Esophagus muscularis mucosa (tissue), 4 donors: Measurements from ENCODE around the gene DDX41. TPM values are rescaled to one million over a fixed set of nuclear protein-coding genes. Genes with fewer than 3 reads are reported as not detected.
A peak's percentile ranks its signal among the peaks of the same experiment; 100 is the strongest.

Source experiments
- DNase-seq: peaks from one replicate; pipeline ENCODE4 v3.0.0-alpha.2; 2017; ENCODE audit errors: extremely low spot score
- H3K27ac ChIP-seq, 4 donors: fragments of 200-600 bp; sonication (generic); replicated peaks in 1 of 4; 1 replicate in 3 of 4; 2 replicates in 1 of 4; pipeline ENCODE4 v1.5.1; 2016 to 2019; ENCODE audit warnings: mild to moderate bottlenecking in 1 of 4
- H3K27me3 ChIP-seq, 4 donors: fragments of 200-600 bp; sonication (generic); one replicate each; pipeline versions ENCODE4 v1.5.1 to v1.6.0; 2016 to 2019
- H3K36me3 ChIP-seq, 4 donors: fragments of 200-600 bp; sonication (generic); one replicate each; pipeline ENCODE4 v1.5.1; 2016 to 2019
- H3K4me1 ChIP-seq, 4 donors: fragments of 200-600 bp; sonication (generic); one replicate each; pipeline ENCODE4 v1.5.1; 2016 to 2019
- H3K4me3 ChIP-seq, 4 donors: fragments of 200-600 bp; sonication (generic); 1 replicate in 2 of 4; 2 replicates in 2 of 4; pipeline ENCODE4 v1.5.1; 2016 to 2019; ENCODE audit warnings: mild to moderate bottlenecking in 4 of 4, moderate library complexity in 1 of 4
- H3K9me3 ChIP-seq, 4 donors: fragments of 200-600 bp; sonication (generic); 1 replicate in 3 of 4; 2 replicates in 1 of 4; pipeline ENCODE4 v1.5.1; 2016 to 2019
- EP300 ChIP-seq: sonication (generic); formaldehyde crosslinking; IDR thresholded peaks from one replicate; pipeline ENCODE4 v1.6.1; 2017; ENCODE audit warnings: antibody characterized with exemption
- POLR2A ChIP-seq: fragments of 450-650 bp; IDR thresholded peaks from one replicate; pipeline ENCODE4 v1.6.1; 2017; ENCODE audit warnings: antibody characterized with exemption, moderate library complexity, mild to moderate bottlenecking, low read depth
- POLR2AphosphoS5 ChIP-seq, 2 donors: sonication (generic); formaldehyde crosslinking; IDR thresholded peaks; one replicate each; pipeline ENCODE4 v1.6.1; 2017; ENCODE audit warnings: antibody characterized with exemption in 2 of 2
- WGBS: methylation state at CpG from one replicate; pipeline ENCODE4 v1.1.5; 2018; 5-methylcytosine and 5-hydroxymethylcytosine counted together
- intact Hi-C: fragments of 100-400 bp; cut with DNase I; formaldehyde crosslinking; loops from one replicate; pipeline ENCODE4 v1.15.1; 2023
- total RNA-seq, 4 donors: library from RNA; depleted of rRNA; stranded (reverse); fragments of >200 nt; gene quantifications; one replicate each; pipeline versions ENCODE4 v1.1.0 to v1.2.1, GENCODE V29; 2016
- TF ChIP-seq, protein P1 (sequence below), 3 experiments: fragments of 200-600 bp in 2 of 3; fragments of 450-650 bp in 1 of 3; sonication (generic) in 2 of 3; IDR thresholded peaks; one replicate each; pipeline ENCODE4 v1.5.1; 2017 to 2019; ENCODE audit warnings: antibody characterized with exemption in 3 of 3, mild to moderate bottlenecking in 2 of 3, moderate library complexity in 1 of 3

The DDX41 gene
- total RNA-seq, 4 donors from 2014 or later: 58.1 to 92.1 (median 66.0) TPM

DNA sequence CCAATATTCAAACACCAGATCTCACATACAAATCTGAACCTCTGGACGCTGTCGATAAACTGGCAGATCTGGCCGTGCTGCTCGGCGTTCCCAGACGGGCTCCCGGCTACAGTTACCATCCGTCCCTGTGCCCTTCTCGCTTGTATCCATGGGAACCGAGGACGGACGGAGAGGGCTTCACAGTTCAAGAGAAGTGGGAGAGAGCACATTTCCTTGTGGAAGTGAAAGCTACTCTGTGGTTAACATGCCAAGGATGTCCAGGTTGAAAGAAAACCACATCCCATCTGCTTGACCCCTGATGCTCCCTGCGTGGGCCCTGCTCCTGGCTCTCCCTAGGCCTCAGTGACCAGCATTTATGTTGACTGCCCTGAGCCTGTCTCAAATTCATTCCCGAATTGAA is 37.0 kb downstream of the DDX41 start:
- Histone ChIP-seq H3K27ac (peak overlapping the region; percentile 89 to 96 (median 94)), H3K4me3 (no peak overlapping the region), H3K4me1 (peaks cover 36 to 100% (median 99%) of the 10 kb centered on the region in 4 donors), H3K36me3 (peaks cover 18 to 31% (median 27%) of the 10 kb centered on the region in 4 donors), H3K27me3 (no peaks in the 10 kb centered on the region), H3K9me3 (no peaks in the 10 kb centered on the region)
- intact Hi-C loops: no loop called here
- no peak for DNase-seq
- TF ChIP-seq POLR2A (no peak), POLR2AphosphoS5 (IDR thresholded peaks at IDR 0.05) (peak; percentile 11 to 51), EP300 (no peak)
- TF ChIP-seq, protein P1, sequence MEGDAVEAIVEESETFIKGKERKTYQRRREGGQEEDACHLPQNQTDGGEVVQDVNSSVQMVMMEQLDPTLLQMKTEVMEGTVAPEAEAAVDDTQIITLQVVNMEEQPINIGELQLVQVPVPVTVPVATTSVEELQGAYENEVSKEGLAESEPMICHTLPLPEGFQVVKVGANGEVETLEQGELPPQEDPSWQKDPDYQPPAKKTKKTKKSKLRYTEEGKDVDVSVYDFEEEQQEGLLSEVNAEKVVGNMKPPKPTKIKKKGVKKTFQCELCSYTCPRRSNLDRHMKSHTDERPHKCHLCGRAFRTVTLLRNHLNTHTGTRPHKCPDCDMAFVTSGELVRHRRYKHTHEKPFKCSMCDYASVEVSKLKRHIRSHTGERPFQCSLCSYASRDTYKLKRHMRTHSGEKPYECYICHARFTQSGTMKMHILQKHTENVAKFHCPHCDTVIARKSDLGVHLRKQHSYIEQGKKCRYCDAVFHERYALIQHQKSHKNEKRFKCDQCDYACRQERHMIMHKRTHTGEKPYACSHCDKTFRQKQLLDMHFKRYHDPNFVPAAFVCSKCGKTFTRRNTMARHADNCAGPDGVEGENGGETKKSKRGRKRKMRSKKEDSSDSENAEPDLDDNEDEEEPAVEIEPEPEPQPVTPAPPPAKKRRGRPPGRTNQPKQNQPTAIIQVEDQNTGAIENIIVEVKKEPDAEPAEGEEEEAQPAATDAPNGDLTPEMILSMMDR (IDR thresholded peaks at IDR 0.05): no peak
- WGBS: 25% methylated on average over 14 of the region's 14 CpGs

DNA sequence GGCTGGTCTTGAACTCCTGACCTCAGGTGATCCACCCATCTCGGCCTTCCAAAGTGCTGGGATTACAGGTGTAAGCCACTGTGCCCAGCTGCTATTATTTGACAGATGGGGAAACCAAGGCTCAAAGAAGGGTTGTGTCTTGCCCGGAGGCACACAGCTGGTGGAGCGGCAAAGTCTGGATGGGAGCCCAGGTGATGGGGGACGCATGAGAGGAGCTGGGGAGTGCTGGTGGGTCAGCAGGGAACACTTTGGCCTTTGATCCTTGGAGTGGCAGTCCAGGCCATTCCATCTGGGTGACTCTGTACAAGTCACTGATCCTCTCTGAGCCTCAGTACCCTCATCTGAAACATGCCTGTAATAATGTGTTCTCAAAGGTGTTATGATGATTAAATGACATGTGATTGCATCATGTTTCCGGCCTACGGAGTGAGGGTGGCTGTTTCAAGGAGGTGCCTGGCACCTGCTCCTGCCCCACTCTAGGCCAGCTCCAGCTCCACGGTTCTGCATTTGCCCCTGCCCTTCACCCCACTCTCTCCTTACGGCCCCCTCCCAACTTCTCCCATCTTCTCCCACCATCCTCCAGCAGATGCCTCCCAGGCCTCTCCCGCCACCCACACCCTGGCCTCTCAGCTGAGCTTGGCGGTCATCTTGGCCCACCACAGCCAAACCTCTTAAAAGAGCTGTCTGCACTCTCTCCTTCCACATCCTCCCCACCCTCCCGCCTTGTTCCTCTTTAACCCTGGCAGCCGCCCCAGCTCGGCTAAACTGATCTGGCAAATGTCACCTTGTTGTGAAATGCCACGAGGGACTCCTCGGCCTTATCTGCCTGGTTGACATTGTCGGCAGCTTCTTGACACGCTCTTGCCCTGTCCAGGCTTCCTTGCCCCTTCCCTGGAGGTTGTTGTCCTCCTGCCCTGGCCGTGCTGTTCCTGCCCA is 37.8 kb downstream of the DDX41 start:
- intact Hi-C loops: no loop called here
- peaks cover 38 to 100% (median 99%) of the 10 kb centered on the region in 4 donors for H3K4me1 ChIP-seq
- 24% methylated on average over 17 of the region's 18 CpGs for WGBS
- DNase-seq: peak; percentile 97
- H3K27me3 ChIP-seq: no peaks in the 10 kb centered on the region
- H3K4me3 ChIP-seq: no peak overlapping the region
- H3K9me3 ChIP-seq: no peaks in the 10 kb centered on the region
- TF ChIP-seq POLR2AphosphoS5 (IDR thresholded peaks at IDR 0.05): peak; percentile 19 to 71
- no peak for TF ChIP-seq POLR2A
- peaks cover 14 to 30% (median 20%) of the 10 kb centered on the region in 4 donors for H3K36me3 ChIP-seq
- H3K27ac ChIP-seq: peak overlapping the region; percentile 89 to 96 (median 94)

DNA sequence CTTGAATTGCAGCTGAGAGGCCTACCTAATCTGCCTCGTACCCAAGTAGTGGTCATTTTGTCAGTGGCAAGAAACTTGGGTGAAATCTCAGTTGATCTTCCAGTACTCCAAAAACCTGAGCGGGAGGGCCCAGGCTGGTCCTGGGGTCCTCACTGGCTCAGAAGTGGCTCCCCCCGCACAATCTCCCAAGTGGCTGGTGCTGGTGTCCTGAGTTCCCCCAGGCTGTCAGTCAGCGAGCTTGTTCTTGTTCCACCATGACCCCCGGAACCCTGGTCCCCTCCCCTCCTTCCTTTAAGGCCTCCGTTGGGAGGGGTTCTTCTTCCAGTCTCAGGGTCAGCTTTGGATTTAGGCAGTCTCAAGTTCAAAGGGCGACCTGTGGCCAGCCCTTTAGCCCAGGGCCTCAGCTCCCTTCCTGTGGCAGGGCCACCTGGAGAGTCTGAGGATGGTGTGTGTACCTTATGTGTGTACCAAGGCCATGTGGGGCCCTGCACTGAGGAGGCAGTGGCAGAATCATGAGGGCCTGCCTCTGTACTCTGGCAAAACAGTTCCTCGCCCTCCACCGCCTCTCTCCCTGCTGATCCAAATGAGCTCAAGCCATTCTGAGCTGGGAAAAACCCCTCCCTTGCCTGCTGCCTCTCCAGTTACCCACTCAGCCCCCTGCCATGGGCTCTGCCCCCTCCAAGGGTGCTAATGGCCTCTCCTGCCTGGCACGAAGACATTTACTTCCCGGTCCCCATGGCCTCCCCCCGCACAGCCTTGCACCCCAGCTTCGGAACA is 38.9 kb downstream of the DDX41 start:
- Histone ChIP-seq H3K27ac (peak overlapping the region; percentile 89 to 96 (median 94)), H3K4me3 (no peak overlapping the region), H3K4me1 (peaks cover 40 to 98% (median 94%) of the 10 kb centered on the region in 4 donors), H3K36me3 (peaks cover 5 to 19% (median 9%) of the 10 kb centered on the region in 4 donors), H3K27me3 (no peaks in the 10 kb centered on the region), H3K9me3 (no peaks in the 10 kb centered on the region)
- intact Hi-C loops: no loop called here
- TF ChIP-seq EP300 (no peak), POLR2A (no peak), POLR2AphosphoS5 (IDR thresholded peaks at IDR 0.05) (peak in 1 of 2 donors; percentile 6)
- WGBS: 85% methylated on average over 13 of the region's 13 CpGs
- no peak for DNase-seq

- intact Hi-C loops: no loop called here
- Histone ChIP-seq H3K27ac (peak overlapping the region; percentile 89 to 96 (median 94)), H3K36me3 (peaks cover under 1 to 9% (median 5%) of the 10 kb centered on the region in 4 donors), H3K27me3 (no peaks in the 10 kb centered on the region), H3K9me3 (no peaks in the 10 kb centered on the region), H3K4me1 (peaks cover 52 to 98% (median 95%) of the 10 kb centered on the region in 4 donors), H3K4me3 (no peak overlapping the region)
- no peak for DNase-seq
- TF ChIP-seq, protein P1 (IDR thresholded peaks at IDR 0.05): no peak
- TF ChIP-seq POLR2A: no peak
- TF ChIP-seq EP300: no peak
- peak; percentile 83 to 89 for TF ChIP-seq POLR2AphosphoS5 (IDR thresholded peaks at IDR 0.05)
- 49% methylated on average over 18 of the region's 18 CpGs for WGBS
Measured at GRCh38 chr5:177476531-177477233, 40.1 kb downstream of the DDX41 start.
